Left kidney (tissue), 2 donors: ENCODE measurements around the gene DNMBP. TPM values are rescaled to one million over a fixed set of nuclear protein-coding genes. Genes with fewer than 3 reads are reported as not detected.
"Not testable (repeated sequence)": the region's sequence is repeated elsewhere in the genome, so short reads cannot be mapped to it uniquely, and the experiment has no call there.

Experiments used
- DNase-seq: peaks from one replicate; pipeline ENCODE4 v3.0.0-alpha.2; 2013
- polyA plus RNA-seq: library from polyadenylated mRNA; unstranded; fragments of 120-200 nt; gene quantifications from one replicate; pipeline ENCODE4 v1.2.1, GENCODE V29; 2013; ENCODE audit not compliant: insufficient read length

The DNMBP gene
- polyA plus RNA-seq, 1 donor, result 39.0 TPM

DNA sequence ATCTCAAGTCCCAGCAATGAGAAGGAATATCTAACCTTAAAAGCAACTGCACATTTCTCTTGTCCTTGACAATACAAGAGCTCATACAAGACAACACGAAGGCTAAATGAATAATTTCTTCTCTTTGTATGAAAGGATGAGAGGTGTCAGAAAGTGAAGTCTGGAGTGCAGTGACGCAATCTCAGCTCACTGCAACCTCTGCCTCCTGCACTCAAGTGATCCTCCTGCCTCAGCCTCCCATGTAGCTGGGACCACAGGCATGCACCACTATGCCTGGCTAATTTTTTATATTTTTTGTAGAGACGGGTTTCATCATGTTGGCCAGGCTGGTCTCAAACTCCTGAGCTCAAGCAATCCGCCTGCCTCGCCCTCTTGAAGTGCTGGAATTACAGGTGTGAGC is 24.1 kb downstream of the DNMBP start:
- not testable (repeated sequence) for DNase-seq

- no peak for DNase-seq
These were observed 25.3 kb downstream of the DNMBP start for GRCh38 chr10:99984211-99985034.

GRCh38 chr10:99983280-99983988 is 26.3 kb downstream of the DNMBP start:
- no peak for DNase-seq

- no peak for DNase-seq
These were observed 27.0 kb downstream of the DNMBP start for GRCh38 chr10:99982728-99983127.

DNA sequence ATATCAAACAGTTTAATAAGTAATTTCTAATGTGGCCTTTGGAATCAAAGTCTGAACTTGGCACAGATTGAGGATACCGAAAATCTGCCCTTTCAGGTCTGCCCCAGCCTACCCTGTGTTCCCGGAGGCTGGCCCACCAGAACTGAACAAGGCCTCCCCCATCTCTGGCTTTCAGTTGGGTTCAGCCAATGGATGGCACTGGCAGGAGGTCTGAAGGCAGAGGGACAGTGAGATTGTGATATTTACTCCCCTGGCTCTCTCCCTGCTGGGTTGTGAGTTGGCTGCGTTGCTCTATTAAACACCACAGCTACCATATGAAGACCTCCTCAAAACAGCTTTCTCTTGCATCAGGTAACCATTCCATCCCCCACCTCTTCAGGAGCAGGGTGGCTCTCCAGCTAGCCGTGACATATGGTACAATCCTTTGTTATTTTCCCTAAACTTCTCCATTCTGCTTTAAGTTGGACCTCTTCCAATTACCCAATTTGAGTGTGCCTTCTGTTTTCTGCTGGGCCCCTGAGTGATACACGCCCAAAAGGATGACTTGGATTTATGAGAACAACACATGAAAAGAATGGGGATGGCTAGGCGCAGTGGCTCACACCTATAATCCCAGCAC is 28.1 kb downstream of the DNMBP start:
- DNase-seq, result no peak

- DNase-seq, result no peak
These were observed 30.6 kb downstream of the DNMBP start for GRCh38 chr10:99979066-99979685.

DNA sequence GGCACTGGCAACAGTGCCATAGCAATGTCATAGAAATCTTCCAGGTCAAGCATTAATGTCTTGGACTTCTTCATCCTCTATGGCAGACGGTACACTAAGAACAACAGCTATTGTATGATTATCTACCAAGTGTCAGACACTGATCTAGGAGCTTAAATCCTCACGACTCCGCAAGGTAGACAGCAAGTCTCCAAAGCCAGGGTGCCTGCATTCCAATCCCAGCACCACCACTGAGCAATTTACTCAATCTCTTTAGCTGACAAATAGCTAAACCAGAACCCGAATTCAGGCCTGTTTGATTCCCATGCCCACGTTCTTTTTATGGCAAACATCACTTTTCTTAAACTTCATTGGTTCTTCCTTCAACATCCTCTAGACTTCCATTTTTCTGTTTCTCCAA is 31.8 kb downstream of the DNMBP start:
- DNase-seq, result no peak

GRCh38 chr10:99976886-99977665 is 32.7 kb downstream of the DNMBP start:
- no peak for DNase-seq

- DNase-seq, result no peak
These were observed 33.6 kb downstream of the DNMBP start for GRCh38 chr10:99975942-99976809.

DNA sequence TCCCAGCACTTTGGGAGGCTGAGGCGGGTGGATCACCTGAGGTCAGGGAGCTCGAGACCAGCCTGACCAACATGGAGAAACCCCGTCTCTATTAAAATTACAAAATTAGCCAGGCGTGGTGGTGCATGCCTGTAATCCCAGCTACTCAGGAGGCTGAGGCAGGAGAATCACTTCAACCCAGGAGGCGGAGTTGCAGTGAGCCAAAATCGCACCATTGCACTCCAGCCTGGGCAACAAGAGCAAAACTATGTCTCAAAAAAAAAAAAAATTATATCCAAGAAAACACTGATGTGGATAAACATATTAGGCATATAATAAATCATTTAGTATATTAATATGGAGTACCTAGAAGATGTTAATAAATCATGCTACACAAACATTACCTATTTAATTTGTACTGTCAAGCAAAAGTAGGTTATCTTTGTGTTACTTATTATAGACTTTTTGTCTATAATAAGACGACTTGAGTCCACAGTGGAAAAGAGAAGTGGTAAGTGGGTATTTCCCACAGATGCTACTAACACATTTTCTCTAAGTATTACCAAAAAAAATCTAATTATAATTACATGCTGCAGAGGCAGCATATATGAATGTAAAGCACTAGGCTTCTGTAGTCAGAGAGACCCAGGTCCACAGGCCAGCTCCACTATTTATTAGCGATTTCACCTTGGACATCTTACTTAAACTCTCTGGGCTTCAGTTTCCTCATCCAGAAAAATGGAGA is 34.5 kb downstream of the DNMBP start:
- no peak for DNase-seq

DNA sequence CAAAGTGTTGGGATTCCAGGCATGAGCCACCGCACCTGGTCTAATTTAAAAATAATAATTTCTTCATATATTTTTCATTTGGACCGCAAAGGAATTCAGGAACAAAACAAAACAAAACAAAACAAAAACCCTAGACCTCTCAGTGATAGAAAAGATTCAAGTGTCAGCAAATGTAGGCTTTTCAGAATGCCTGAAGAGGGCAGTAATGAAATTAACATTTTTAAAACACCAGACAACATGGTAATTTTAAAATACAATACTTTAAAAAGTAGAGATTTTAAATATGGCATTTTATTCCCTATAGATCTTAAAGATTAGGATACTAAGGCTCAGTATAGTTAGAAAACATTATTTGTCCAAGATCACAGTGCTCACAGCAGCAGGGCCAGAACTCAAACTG is 36.6 kb downstream of the DNMBP start:
- no peak for DNase-seq

GRCh38 chr10:99967961-99968360 is 41.8 kb downstream of the DNMBP start:
- DNase-seq, result no peak

- DNase-seq, result no peak
These were observed 43.4 kb downstream of the DNMBP start for GRCh38 chr10:99966306-99966705.

DNA sequence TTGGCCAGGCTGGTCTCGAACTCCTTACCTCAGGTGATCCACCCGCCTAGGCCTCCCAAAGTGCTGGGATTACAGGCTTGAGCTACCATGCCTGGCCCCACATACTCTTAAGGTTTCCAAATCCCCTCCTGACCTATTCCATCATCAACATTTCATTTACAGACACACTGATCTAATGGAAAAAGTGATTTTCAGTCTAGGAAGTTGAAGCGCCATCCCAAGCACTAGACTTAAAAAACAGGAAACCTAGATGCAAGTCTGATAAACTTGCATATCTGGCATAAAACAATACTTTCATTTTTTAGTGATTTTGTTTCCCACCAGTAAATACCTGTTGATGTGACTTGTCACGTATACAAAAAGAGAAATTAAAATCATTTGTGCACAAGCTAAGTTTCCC is 44.0 kb downstream of the DNMBP start:
- no peak for DNase-seq

GRCh38 chr10:99964791-99965190 is 45.0 kb downstream of the DNMBP start:
- DNase-seq, result no peak

GRCh38 chr10:99963467-99964165 is 46.1 kb downstream of the DNMBP start:
- not testable (repeated sequence) for DNase-seq

- no peak for DNase-seq
These were observed 50.9 kb downstream of the DNMBP start for GRCh38 chr10:99958806-99959205.

DNA sequence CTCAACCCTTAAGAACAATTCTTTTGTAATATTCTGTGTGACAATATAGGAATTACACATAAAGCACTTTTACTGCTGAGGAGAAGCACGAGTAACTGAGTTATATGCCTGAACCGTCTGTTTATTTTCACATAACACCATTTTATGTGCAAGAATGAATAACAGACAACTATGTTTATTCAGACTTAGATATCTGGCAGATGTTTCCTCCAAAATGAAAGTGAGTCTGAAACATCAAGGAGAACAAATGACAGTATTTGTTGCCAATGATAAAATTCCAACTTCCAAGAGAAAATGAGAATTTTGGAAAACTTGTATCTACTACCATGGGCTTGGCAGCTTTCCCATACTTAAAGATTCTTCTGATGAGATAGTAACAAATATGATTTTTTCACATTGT is 51.4 kb downstream of the DNMBP start:
- DNase-seq, result no peak

- DNase-seq, result not testable (repeated sequence)
These were observed 56.2 kb downstream of the DNMBP start for GRCh38 chr10:99953510-99953909.
